CD4-positive, alpha-beta T cell treated with Interleukin-10 for 1 hour (primary cell): ENCODE results near the gene MAS1.

Experiments used
- DNase-seq: peaks from one replicate; pipeline ENCODE4 v3.0.0-alpha.2; 2020

Gene MAS1

DNA sequence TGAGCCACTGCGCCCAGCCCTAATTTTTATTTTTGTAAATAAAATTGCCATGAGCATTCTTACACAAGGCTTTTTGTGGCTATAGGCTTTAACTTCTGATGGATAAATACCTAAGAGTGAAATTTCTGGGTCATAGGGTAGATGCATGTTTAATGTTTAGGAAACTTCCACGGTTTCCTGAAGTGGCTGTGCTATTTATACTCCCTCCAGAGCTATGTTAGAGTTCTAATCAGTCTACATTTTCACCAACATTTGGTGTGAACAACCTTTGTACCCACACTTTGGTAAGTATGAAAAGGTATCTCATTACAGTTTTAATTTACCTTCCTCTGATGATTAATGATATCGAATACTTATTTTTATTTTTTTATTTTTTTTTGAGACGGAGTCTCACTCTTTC is 6.1 kb upstream of the MAS1 start:
- DNase-seq = no peak

DNA sequence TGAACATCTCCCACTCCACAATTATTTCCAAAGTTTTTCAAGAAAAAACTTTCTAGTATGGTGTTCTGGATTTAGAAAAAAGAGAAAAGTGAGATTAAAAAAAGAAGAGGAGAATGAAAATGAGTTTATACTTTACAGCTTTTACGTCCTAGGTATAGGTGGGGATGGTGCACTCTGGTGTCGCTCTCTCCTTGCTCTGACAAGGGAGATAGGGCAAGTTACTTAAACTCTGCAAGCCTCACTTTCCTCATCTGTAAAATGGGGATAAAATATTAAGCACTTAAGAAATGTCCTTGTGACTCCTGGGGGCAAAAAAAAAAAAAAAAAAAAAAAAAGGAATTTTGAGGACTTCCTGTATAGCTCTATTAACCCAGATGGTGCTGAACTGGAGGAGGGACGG is 4.5 kb upstream of the MAS1 start:
- no peak for DNase-seq

DNA sequence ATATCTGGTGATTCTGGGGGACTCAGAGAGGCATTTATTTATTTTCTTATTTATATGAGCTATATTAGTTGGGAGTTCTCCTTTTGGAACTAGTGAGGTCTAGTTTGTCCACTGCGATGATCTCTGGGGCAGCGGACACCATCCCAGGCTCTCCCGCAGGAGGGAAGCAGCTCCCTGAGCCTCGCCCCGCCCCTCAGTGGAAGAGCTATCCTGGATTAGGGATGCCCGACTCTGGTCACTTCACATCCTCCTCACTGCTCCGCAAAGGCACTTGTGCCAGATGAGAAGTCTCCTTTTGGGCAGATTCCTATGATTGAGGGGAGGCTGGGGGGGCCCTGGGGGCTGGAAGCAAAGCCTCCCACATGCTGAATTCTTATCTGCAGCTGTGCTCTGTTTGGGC is 3.6 kb upstream of the MAS1 start:
- no peak for DNase-seq

DNA sequence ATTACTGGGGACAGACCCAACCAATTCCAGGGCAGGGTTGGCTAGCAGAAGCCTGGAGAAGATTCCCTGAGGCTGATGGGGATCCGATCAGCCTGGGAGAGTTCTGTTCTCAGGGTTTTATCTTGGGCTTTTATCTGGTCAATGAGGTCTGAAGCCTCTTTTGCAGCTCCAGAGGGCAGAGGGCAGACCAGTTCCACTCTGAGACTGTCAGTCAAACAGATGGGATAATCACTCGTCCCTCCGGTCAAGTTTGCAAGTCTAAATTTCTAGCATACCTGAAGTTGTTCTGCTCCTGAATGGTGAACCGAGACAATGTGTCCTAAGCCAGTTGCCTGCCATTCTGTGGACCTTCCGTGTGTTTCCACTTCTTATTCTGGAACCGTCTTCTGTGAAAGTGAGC is 3.0 kb upstream of the MAS1 start:
- DNase-seq = no peak

DNA sequence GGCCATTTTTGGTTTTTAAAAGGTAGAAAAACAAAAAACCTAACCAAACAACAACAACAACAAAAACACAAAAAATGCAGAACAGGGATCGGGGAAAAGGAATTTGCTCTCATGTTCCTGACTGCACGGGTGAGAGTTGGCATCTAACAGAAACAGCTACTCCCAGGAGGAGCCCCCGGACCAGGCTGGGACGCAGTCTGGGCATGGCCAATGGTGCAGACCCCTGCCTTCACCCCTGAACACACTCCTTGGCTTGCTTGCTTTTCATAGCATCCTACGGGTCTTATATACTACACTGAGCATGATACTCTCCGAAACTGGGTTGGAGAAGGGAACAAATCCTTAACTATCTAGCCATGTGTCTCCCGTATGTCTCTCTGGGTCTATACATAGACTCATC is 587 bp upstream of the MAS1 start:
- no peak for DNase-seq

DNA sequence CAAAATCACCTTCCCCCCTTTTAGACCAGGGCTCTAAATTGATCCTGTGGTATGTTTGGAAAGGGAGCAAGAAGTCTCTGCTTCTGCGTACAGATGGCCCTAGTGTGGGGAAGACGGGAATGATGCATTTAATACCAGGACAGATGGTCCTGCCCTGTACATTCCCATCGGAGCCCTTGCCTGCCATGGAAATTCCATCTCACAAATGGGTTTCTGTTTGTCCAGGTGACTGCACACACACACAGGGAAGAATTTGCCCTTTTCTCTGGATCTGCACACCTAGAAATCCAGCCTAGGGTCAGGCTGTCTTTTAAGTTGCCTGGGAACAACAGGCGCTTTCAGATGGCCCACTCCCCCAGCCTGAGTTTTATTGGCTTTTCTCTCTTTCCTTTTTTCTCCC is 1.3 kb downstream of the MAS1 start:
- no peak for DNase-seq

DNA sequence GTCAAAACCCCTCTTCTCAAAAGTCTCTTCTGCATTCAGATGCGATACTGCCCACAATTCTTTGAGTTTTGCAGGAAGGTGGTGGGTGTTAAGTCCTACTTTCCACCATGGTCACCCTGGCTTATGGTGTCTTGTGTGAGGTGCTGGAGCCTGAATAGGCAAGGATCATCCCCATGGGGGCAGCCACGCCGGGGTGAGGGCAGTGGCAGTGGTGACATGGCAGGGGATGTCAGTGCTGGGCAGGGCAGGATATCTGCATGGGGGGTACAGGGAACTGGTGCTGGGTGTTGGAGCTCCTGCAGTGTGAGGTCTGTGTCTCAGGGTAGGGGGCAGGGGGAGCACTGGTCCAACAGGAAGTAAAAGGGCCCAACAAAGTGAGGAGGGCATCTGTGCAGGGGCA is 2.3 kb downstream of the MAS1 start:
- no peak for DNase-seq

DNA sequence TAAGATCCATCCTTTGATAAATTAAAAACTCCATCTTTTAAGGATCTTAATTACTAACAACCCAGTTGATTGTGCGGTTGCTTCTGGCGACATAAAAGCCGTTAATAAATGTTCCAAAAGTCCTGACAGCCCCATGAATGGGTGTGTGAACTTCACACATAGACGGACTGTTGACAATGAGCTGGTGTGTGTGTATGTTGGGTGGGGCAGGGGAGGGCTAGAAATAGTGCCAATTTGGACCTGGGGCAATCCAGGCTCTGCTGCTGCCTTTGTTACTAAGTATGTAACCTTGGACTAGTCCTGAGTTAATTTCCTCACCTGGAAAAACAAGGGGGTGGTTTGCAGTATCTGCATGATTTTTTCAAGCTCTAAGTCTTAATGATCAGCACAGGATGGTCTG is 4.2 kb downstream of the MAS1 start:
- no peak for DNase-seq

DNA sequence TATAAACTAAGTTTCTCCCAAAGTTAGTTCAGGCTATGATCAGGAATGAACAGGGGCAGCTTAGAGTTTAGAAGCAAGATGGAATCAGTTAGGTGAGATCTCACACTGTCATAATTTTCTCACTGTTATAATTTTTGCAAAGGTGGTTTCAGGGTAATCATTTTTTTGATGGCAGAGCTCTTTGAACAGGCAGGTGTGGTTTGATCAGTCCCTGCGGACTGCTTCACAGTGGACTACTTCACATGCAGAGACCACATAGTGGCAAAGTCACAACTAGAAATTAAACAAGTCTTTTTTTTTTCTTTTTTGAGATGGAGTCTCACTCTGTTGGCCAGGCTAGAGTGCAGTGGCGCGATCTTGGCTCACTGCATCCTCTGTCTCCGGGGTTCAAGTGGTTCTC is 6.8 kb downstream of the MAS1 start:
- no peak for DNase-seq

DNA sequence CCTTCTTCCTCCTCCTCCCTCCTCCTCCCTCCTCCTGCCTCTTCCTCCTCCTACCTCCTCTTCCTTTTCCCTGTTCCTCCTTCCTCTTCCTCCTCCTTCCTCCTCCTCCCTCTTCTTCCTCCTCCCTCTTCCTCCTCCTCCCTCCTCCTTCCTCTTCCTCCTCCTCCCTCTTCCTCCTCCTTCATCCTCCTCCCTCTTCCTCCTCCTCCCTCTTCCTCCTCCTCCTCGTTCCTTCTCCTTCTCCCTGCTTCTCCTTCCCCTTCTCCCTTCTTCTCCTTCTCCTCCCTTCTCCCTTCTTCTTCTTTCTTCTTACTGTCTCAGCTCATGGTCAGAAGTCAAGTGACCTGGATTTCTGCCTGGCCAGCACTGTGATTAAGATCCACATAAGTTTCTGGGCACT is 7.7 kb downstream of the MAS1 start:
- DNase-seq = no peak

DNA sequence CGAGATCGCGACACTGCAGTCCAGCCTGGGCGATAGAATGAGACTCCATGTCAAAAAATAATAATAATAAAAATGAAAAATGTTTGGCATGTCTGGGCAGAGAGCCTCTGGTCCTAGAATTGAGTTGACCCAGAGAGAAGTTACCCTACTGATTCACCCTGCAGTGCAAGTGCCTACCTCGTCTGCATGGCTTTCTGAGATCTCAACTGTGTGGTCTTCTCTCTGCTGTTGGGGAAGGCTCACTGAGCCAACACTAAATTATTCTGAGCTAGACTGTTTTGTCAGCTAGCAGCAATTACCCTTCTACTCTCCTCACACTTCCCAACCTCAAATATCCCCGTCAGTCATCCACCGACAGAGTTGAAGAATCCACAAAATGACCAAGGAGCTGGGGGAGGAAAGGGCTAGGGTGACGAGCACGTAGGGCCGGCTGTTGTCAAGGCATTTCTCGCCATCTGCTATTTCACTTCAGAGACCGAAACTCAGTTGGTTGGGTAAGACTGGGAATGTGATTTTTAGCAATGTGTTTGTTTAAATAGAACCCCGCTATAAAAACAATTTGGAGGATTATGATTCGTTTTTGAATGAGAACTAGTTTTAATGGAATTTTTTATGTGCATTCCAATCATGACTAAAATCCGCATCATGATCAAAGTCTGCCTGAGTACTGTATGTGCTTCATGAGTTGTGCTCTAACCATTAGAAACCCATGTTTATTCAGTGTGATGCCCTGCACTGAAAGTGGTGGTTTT is 9.4 kb downstream of the MAS1 start:
- DNase-seq = no peak

DNA sequence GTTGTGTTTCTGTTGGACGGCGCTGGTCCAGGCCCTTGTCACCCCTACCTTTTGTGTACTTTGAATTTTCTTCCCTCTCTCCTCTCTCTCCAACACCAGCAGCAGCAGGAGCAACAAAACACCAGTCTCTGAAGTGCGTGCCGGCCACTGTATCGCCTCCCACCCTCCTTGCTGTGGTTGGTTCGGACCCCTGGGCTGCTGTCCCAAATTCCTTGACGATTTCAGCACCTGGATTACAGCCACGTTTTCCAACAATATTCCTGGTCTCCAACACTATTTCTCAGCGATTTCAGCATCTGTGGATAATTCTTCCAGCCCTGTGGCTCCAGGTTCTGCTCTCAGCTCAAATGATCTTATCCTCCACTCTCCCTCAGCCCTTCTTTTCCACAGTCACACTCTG is 11.8 kb downstream of the MAS1 start:
- no peak for DNase-seq

DNA sequence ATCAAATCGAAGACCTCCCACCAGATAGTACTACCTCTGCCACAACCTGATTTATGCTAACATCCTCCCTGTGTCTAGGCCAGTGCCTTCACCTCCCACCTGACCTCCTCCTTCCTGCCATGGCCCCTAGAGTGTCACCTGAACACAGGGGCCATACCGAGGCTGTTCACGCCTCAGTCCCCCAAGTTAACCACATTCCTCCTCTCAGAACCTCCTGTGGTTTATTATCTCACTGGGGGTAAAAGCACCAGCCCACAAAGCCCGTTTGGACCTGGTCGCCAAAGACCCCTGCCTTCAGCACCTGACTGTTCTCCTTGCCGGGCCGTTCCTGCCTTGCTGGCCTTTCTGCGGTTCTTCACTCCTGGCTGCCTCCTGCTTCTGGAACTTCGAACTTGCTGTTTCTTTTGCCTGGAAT is 13.7 kb downstream of the MAS1 start:
- no peak for DNase-seq

DNA sequence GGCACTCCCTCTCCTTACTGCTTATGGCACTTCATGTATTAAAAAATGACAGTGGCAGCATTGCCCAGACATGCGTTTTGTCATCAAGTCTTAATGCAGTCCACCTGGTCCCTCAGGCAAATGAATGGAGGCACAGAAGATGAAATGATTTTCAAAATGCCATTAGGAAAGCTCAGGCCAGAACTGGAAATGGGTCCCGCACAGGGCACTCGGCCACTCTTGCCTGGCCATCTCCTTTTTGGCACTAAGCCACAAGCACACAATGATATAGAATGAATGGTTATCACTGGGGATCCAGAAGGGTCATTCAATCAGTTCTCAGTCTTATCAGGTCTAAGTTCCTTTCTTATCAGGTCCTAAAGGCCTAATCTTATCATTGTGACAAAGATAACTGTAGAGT is 15.6 kb downstream of the MAS1 start:
- DNase-seq = no peak

DNA sequence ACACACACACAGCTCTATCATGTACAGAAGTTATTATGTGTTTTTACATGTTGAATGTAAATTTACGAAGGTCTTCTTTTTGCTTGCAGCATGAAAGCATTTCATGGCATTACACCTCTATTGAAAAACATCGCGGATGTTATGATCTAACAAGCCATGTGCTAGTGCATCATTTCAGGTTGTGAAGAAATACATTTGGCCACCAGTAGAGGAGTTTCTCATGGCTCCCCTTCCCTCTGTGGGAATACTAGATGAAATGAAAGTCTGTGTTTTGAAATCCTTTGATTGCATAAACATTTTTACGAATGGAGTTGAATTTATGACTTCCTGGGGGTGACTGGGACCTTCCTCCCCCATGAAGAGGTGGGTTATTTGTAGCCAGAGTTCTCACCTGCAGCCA is 17.7 kb downstream of the MAS1 start:
- no peak for DNase-seq

DNA sequence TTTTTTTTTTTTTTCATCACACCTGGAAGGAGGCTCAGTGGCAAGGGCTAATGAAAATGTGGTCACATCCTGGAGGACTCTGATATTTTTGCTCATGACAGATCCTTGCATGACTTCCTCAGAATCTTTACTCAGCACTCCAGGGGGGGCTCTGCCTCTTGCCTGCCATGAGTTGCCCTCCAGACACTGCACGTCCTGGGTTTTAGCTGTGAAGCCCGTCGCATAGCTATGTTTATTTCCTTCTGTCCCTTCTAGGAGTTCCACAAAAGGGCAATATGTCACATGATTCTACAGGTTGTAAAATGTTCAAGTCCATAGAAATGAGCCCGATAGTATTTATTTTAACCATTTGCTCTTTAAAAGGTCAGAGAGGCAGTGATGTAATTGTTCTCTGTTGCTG is 18.2 kb downstream of the MAS1 start:
- DNase-seq = no peak

DNA sequence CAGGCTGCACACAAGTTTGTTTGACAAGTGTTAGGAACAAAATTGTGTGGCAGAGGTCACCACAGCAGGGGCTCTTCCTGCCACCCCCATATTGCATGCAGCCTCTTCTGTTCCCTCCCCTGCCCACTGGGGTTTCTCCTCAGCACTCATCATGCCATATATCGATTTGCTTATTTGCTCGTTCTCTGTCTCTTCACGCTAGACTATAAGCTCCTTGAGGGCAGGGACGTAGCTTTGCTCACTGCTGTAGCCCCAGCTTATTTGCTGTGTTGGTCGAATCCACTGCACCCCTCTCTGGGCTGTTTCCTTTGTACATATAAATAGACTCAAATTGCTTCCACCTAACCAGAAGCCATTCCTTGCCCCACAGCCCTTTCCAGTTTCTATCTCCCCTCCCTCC is 19.6 kb downstream of the MAS1 start:
- DNase-seq = no peak

DNA sequence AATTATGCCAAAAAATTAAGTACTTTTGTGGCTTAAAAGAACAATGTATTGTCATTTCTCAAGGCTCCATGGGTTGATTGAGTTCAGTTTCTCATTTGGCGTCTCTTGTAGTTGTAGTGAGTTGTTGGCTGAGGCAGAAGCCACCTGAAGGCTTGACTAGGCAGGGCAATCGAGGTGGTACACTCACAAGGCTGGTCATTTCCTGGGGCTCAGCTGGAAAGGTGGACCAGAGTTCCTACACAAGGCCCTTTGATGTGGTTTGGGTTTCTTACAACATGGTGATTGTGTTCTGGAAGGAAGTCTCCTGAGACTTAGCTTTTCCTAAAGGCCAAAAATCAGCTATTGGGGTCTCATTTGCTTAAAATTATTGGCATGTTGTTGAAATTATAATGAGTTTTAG is 22.6 kb downstream of the MAS1 start:
- no peak for DNase-seq

DNA sequence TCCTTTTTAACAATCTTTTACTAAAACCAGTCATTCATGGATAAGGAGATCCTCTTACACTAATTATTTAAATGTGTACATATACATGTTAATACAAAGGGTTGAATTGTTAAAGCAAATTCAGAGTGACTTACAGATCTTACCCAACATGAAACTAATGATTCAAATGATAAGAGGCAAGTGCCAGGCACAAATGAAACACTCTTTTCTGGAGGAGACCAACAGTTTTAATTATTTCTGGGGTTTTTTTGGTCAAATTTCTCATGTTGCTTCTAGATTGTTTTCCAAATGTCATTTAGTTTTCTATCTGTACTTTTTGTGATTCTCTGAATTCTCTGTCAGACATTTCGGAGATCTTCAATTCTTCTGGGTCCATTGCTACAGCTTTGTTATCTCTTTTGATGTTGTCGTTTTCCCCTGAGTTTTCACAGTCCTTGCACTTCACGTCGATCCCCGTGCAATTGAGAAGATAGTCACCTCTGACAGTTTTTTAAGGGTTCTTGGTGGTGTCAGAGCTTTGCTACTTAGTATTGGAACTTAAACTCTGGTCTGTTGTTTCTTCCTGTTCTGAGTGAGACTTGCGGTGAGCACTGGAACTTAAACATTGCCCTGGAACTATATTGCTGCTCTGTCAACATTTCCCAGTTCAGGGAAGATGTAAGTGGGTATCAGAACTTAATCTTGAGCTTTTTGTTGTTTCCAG is 23.2 kb downstream of the MAS1 start:
- no peak for DNase-seq

DNA sequence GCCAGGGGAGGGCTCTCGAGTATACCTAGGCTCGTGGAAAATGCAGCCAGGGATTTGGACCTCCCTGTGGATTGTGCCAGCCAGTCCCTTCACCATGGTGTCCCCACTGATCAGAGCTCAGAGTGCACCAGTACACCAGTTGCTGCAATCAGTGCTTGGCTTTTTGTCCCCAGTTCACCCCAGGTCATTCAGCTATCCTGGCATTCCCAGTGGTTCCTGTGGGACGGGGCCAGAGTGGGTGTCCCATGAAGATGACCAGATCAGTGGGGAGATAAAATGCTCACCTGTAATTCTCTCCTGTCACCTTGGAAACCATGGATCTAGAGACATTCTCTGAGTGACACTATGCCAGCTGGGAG is 23.8 kb downstream of the MAS1 start:
- DNase-seq = no peak

DNA sequence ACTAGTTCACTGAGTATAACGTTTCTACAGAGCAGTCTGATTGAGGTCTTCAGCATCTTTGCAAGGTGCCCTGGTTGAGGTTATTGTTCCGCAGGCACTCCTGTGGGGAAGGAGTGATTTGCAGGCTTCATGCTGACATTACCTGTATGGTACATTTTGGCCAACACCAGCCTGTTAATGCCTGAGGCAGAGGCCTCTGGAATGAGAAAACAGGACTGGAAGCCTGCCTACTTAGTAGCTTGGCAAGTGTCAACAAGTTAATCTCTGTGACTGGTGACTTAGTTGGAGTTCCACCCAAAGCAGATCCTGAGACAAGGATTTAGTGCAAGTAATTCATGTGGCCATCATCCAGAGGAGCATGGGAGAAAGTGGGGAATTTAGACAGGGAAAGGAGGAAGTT is 24.6 kb downstream of the MAS1 start:
- DNase-seq = no peak

DNA sequence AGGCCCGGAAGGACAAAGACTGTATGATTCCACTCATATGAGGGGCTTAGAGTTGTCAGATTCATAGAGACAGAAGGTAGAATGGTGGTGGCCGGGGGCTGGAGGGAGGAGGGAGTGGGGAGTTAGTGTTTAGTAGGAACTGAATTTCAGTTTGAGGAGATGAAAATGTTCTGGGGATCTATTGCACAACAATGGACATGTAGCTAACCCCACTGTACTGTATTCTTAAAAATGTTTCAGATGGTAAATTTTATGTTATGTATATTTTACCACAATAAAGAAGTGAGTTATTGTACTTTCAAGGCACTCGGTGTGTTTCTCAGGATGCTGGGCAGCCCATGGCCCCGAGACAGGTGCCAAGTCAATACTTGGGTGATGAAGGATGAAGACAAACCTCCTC is 25.4 kb downstream of the MAS1 start:
- no peak for DNase-seq

DNA sequence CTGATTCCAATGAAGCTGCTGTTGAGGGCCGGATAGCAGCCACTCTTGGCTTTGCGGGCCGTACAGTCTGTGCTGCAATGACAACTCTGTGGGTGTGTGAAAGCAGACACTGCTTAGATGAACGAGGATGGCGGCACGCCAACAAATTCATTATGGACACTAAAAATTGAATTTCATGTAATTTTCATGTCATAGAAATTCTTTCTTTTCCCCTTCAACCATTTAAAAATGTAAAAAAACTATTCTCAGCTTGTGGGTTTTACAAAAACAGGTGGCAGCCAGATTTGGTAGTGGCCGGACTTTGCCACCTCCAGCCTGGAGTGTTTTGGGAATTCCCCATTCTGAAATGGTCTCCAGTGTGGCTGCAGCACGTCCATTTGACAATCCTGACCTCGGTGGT is 26.0 kb downstream of the MAS1 start:
- DNase-seq = no peak

DNA sequence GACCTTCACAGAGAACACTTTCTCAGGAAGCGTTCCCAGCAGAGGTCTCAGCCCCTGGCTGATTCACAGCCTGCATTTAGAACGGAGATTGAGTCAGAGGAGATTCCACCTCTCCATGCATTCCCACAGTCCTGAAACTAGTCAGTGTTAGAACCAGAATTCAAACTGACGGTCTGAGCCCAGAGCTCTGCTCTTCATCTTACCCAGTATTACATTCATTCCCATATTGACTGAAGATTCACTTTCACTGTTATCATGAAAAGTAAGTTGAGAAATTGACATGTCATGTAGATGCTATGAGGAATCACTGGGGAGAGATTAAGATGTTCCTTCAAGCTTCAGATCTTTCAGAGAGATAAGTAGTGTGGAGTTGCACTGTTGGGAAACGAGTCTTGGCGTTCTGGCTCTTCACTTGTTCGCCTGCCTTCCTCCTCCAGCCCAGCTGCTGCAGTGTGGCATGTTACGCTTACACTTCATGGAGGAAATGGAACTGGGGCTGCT is 28.3 kb downstream of the MAS1 start:
- DNase-seq = no peak

DNA sequence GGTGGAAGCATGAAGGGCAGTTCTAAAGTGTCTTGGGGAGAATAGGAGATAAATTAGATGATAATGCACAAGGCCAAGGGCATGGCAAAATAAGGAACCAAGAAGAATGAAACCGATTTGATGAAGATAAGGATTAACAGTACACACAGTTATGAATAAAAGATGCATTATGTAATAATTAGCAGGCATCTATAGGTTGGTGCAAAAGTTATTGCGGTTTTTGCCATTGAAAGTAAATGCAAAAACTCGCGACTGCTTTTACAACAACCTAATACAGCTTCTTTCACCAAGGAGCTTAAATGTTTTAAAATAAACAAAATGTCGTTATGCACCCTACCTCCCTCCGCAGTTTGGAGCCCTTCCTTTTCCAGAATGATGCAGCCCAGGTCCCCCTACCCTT is 29.0 kb downstream of the MAS1 start:
- DNase-seq = no peak
